ENCODE results near the gene LIMA1.

The LIMA1 gene

DNA sequence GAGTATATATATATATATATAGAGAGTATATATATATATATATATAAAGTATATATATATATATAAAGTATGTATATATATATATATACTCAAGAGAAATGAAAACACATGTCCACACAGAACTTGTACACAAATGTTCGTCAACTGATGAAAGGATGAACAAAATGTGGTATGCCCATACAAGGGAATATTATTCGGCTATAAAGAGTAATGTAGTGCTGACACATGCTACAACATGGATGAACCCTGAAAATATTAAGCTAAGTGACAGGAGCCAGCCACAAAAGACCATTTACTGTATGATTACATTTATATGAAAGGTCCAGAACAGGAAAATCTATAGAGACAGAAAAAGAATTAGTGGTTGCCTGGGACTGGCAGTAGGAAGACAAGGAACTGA is 19.5 kb downstream of the LIMA1 start:
- TF ChIP-seq POLR2A (IDR thresholded peaks at IDR 0.05; ENCODE audit: extremely low read depth, insufficient read length) (no peak), MYC (IDR thresholded peaks at IDR 0.05; ENCODE audit: low read depth, low read length) (no peak)
- TF ChIP-seq, protein P1, sequence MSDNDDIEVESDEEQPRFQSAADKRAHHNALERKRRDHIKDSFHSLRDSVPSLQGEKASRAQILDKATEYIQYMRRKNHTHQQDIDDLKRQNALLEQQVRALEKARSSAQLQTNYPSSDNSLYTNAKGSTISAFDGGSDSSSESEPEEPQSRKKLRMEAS (IDR thresholded peaks at IDR 0.05; ENCODE audit: low read depth, low read length): no peak
- TF ChIP-seq, protein P2, sequence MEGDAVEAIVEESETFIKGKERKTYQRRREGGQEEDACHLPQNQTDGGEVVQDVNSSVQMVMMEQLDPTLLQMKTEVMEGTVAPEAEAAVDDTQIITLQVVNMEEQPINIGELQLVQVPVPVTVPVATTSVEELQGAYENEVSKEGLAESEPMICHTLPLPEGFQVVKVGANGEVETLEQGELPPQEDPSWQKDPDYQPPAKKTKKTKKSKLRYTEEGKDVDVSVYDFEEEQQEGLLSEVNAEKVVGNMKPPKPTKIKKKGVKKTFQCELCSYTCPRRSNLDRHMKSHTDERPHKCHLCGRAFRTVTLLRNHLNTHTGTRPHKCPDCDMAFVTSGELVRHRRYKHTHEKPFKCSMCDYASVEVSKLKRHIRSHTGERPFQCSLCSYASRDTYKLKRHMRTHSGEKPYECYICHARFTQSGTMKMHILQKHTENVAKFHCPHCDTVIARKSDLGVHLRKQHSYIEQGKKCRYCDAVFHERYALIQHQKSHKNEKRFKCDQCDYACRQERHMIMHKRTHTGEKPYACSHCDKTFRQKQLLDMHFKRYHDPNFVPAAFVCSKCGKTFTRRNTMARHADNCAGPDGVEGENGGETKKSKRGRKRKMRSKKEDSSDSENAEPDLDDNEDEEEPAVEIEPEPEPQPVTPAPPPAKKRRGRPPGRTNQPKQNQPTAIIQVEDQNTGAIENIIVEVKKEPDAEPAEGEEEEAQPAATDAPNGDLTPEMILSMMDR (IDR thresholded peaks at IDR 0.05; ENCODE audit: low read depth, low read length): no peak
- no peak overlapping the region for H3K4me3 ChIP-seq (ENCODE audit: low read depth, low read length)
- no peak for DNase-seq (ENCODE audit: low read depth)

DNA sequence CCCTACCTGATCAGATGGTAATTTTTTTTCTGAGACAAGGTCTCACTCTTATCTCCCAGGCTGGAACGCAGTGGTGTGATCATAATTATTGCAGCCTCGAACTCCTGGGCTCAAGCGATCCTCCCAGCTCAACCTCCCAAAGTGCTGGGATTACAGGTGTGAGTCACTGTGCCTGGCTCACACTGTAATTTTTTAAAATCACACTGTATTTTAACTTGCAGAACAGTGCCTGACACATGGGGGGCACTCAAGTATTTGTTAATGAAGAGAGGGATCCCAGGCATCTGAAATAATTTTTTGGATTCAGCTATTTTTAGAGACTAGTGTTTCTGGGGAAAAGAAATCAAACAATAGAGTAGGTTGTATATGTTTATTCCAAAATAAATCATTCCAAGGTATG is 21.7 kb downstream of the LIMA1 start:
- no peak overlapping the region for H3K4me3 ChIP-seq (ENCODE audit: low read depth, low read length)
- TF ChIP-seq, protein P1 (IDR thresholded peaks at IDR 0.05; ENCODE audit: low read depth, low read length): no peak
- TF ChIP-seq, protein P2 (IDR thresholded peaks at IDR 0.05; ENCODE audit: low read depth, low read length): no peak
- TF ChIP-seq MYC (IDR thresholded peaks at IDR 0.05; ENCODE audit: low read depth, low read length) (no peak), POLR2A (IDR thresholded peaks at IDR 0.05; ENCODE audit: extremely low read depth, insufficient read length) (no peak)
- DNase-seq (ENCODE audit: low read depth): no peak

DNA sequence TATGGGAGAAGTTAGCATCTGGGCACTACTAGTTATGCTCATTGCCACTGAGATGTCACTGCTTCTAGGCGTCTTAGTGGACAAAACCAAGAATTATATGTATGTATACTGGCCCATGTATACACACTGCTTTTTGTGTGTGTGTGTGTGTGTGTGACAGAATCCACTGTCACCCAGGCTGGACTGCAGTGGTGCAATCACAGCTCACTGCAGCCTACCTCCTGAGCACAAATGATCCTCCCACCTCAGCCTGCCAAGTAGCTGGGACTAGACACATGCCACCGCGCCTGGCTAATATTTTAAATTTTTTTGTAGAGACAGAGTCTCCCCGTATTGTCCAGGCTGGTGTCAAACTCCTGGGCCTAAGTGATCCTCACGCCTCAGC is 25.2 kb downstream of the LIMA1 start:
- no peak overlapping the region for H3K4me3 ChIP-seq (ENCODE audit: low read depth, low read length)
- TF ChIP-seq, protein P1 (IDR thresholded peaks at IDR 0.05; ENCODE audit: low read depth, low read length): no peak
- DNase-seq (ENCODE audit: low read depth): no peak

DNA sequence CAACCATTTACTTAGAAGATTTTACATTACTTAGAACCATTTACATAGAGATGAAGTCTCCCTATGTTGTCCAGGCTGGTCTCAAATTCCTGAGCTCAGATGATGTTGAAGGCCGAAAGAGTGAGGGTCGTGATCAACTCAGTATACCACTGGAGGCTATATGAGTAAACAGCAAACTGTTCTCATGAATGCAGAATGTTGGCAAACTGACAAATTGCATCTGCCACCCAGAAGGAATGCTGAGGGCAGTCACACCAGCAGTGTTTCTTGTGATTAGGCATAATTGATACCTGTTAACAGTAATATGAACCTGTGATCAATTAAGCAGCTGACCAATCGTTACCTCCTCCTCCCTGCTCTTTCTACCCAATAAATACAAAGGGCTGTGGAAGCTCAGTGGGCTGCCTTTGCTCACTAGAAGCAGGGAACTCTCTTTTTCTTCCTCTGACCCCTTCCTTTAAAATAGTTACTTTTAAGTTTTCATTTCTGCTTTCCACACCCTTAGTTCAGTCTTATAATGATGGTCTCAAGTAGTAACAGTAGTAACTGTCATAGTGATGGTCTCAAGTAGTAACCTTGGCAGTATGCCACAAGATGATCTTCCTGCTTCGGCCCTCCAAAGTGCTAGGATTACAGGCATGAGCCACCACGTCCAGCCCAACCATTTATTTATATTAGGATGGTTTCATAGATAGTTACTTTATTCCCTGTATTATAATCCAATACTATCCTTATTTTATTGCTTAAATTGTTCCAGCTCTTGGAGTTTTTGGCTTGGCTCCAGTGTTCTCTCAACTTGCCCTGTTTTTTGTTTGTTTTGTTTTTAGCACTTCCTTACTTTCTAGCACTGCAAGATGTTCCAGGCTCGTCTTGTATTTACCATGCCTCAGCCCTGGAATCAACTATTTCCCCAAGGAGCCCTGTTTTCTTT is 25.8 kb downstream of the LIMA1 start:
- no peak overlapping the region for H3K4me3 ChIP-seq (ENCODE audit: low read depth, low read length)
- DNase-seq (ENCODE audit: low read depth): no peak
- TF ChIP-seq, protein P1 (IDR thresholded peaks at IDR 0.05; ENCODE audit: low read depth, low read length): no peak
- TF ChIP-seq MYC (IDR thresholded peaks at IDR 0.05; ENCODE audit: low read depth, low read length): no peak
- TF ChIP-seq, protein P2 (IDR thresholded peaks at IDR 0.05; ENCODE audit: low read depth, low read length): no peak
- no peak for TF ChIP-seq POLR2A (IDR thresholded peaks at IDR 0.05; ENCODE audit: extremely low read depth, insufficient read length)

DNA sequence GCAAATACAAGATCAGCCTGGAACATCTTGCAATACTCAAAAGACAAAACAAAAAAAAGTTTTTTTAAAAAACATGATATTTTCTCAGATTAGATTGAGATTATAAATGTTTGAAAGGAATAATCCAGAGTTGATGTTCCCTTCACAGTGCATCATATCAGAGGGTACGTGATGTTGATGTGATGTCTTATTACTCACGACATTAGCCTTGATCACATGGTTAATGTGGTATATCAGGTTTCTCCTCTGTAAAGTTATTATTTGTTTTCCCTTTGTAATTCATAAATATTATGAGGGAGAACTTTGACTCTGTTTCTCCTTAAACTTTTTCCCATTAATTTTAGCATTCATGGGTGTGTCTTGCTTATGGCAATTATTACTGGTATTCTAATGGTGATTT is 26.6 kb downstream of the LIMA1 start:
- H3K4me3 ChIP-seq (ENCODE audit: low read depth, low read length): no peak overlapping the region
- TF ChIP-seq MYC (IDR thresholded peaks at IDR 0.05; ENCODE audit: low read depth, low read length): no peak
- TF ChIP-seq, protein P1 (IDR thresholded peaks at IDR 0.05; ENCODE audit: low read depth, low read length): no peak
- TF ChIP-seq, protein P2 (IDR thresholded peaks at IDR 0.05; ENCODE audit: low read depth, low read length): no peak
- no peak for TF ChIP-seq POLR2A (IDR thresholded peaks at IDR 0.05; ENCODE audit: extremely low read depth, insufficient read length)
- DNase-seq (ENCODE audit: low read depth): no peak

DNA sequence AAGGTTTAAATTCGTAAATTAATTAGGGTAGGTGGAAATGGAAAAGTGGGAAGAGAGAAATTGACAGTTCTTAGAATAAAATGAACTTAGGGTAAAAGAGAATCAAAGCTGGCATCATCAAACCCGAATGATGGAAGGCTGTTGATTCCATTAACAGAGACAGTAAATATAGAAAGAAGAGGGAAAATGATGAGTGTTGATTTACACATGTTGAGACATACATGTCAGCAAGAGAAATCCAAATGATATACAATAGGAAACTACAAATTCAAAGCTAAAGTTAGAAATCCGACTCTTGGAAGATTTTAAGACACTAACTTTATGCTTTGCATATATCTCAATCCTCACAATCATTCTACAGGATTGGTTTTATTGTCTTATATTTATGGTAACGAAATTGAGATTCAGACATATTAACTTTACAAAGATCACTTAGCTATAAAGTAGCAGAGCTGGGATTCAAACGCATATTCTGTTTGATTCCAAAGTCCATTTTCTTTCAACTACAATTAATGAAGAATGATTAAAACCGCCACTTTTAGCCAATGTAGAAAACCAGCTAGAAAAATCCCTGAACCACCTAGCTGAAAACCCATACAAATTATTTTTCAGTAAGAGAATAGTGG is 30.2 kb downstream of the LIMA1 start:
- no peak for TF ChIP-seq POLR2A (IDR thresholded peaks at IDR 0.05; ENCODE audit: extremely low read depth, insufficient read length)
- TF ChIP-seq, protein P1 (IDR thresholded peaks at IDR 0.05; ENCODE audit: low read depth, low read length): no peak
- no peak for TF ChIP-seq MYC (IDR thresholded peaks at IDR 0.05; ENCODE audit: low read depth, low read length)
- TF ChIP-seq, protein P2 (IDR thresholded peaks at IDR 0.05; ENCODE audit: low read depth, low read length): no peak
- no peak overlapping the region for H3K4me3 ChIP-seq (ENCODE audit: low read depth, low read length)
- DNase-seq (ENCODE audit: low read depth): no peak

Measured in NB4 (cell line).